SK-N-SH treated with all-trans-retinoic acid at 6 μM for 48 hours (cell line): ENCODE results near the gene DPT.

Experiments
- ATAC-seq: fragments of 200-7000 bp; cut with Tn5 transposase; 3 replicates; pipeline ENCODE4 v1.9.1; 2020; ENCODE audit warnings: mild to moderate bottlenecking, moderate library complexity
- ARNTL ChIP-seq: fragments of 450-650 bp; formaldehyde crosslinking; IDR thresholded peaks from 2 replicates; pipeline ENCODE4 v1.5.0; 2020; ENCODE audit warnings: low read depth, mild to moderate bottlenecking, moderate library complexity, borderline replicate concordance
- CREB5 ChIP-seq: fragments of 250-450 bp; sonication (Bioruptor Pico); IDR thresholded peaks from 2 replicates; pipeline ENCODE4 v1.5.1; 2020; ENCODE audit warnings: low read depth, mild to moderate bottlenecking, moderate library complexity
- CSDC2 ChIP-seq: fragments of 250-450 bp; sonication (Bioruptor Pico); IDR thresholded peaks from 2 replicates; pipeline ENCODE4 v1.5.0; 2020; ENCODE audit warnings: mild to moderate bottlenecking, moderate library complexity
- ESRRG ChIP-seq: fragments of 250-450 bp; sonication (Bioruptor Pico); IDR thresholded peaks from 2 replicates; pipeline ENCODE4 v1.6.1; 2021; ENCODE audit warnings: mild to moderate bottlenecking
- GLIS3 ChIP-seq: fragments of 250-450 bp; sonication (Bioruptor Pico); IDR thresholded peaks from 2 replicates; pipeline ENCODE4 v1.5.0; 2020; ENCODE audit warnings: mild to moderate bottlenecking, moderate library complexity
- OSR1 ChIP-seq: fragments of 250-450 bp; sonication (Bioruptor Pico); IDR thresholded peaks from 2 replicates; pipeline ENCODE4 v1.8.0; 2022; ENCODE audit warnings: moderate library complexity, mild to moderate bottlenecking, inconsistent platforms
- PPARA ChIP-seq: fragments of 250-450 bp; sonication (Bioruptor Pico); IDR thresholded peaks from 2 replicates; pipeline ENCODE4 v1.5.0; 2020; ENCODE audit warnings: mild to moderate bottlenecking, borderline replicate concordance
- RARB ChIP-seq: fragments of 250-450 bp; sonication (Bioruptor Pico); IDR thresholded peaks from 2 replicates; pipeline ENCODE4 v1.8.0; 2021; ENCODE audit warnings: mild to moderate bottlenecking, moderate library complexity
- TCF4 ChIP-seq: fragments of 250-450 bp; sonication (Bioruptor Pico); IDR thresholded peaks from 2 replicates; pipeline ENCODE4 v1.8.0; 2021; ENCODE audit warnings: mild to moderate bottlenecking, moderate library complexity, borderline replicate concordance
- TOX ChIP-seq: fragments of 250-450 bp; sonication (Bioruptor Pico); IDR thresholded peaks from 2 replicates; pipeline ENCODE4 v1.8.0; 2021; ENCODE audit warnings: mild to moderate bottlenecking, moderate library complexity, borderline replicate concordance
- TSHZ2 ChIP-seq: fragments of 250-450 bp; sonication (Bioruptor Pico); IDR thresholded peaks from 2 replicates; pipeline ENCODE4 v1.5.0; 2020; ENCODE audit warnings: mild to moderate bottlenecking, moderate library complexity
- ZC3H10 ChIP-seq: fragments of 250-450 bp; sonication (Bioruptor Pico); IDR thresholded peaks from 2 replicates; pipeline ENCODE4 v1.5.1; 2021; ENCODE audit warnings: mild to moderate bottlenecking, moderate library complexity
- ZFP3 ChIP-seq: fragments of 250-450 bp; sonication (Bioruptor Pico); IDR thresholded peaks from 2 replicates; pipeline ENCODE4 v1.5.0; 2020; ENCODE audit warnings: mild to moderate bottlenecking, moderate library complexity
- ZFP30 ChIP-seq: fragments of 450-650 bp; formaldehyde crosslinking; IDR thresholded peaks from 2 replicates; pipeline ENCODE4 v1.5.0; 2022; ENCODE audit warnings: mild to moderate bottlenecking, moderate library complexity
- ZNF565 ChIP-seq: fragments of 450-650 bp; formaldehyde crosslinking; conservative IDR thresholded peaks from 2 replicates; pipeline ENCODE4 v1.5.0; 2020; ENCODE audit warnings: low read depth, mild to moderate bottlenecking, moderate library complexity
- ZNF70 ChIP-seq: fragments of 450-650 bp; formaldehyde crosslinking; IDR thresholded peaks from 2 replicates; pipeline ENCODE4 v1.5.0; 2020; ENCODE audit warnings: mild to moderate bottlenecking, moderate library complexity
- TF ChIP-seq, protein P1 (sequence below): fragments of 250-450 bp; sonication (Bioruptor Pico); IDR thresholded peaks from 2 replicates; pipeline ENCODE4 v1.5.1; 2021; ENCODE audit warnings: mild to moderate bottlenecking, moderate library complexity
- TF ChIP-seq, protein P2 (sequence below): fragments of 250-450 bp; sonication (Bioruptor Pico); IDR thresholded peaks from 2 replicates; pipeline ENCODE4 v1.8.0; 2020; ENCODE audit warnings: mild to moderate bottlenecking, moderate library complexity, borderline replicate concordance
- TF ChIP-seq, protein P3 (sequence below): fragments of 250-450 bp; sonication (Bioruptor Pico); IDR thresholded peaks from 2 replicates; pipeline ENCODE4 v1.8.0; 2021; ENCODE audit warnings: low read depth, mild to moderate bottlenecking, moderate library complexity, borderline replicate concordance

Gene DPT

GRCh38 chr1:168673974-168674683 is 54.9 kb downstream of the DPT start:
- TF ChIP-seq ZNF565 (CRISPR knock-in tag) (no peak), OSR1 (CRISPR knock-in tag) (no peak), CSDC2 (CRISPR knock-in tag) (no peak), ZNF70 (CRISPR knock-in tag) (no peak), TSHZ2 (CRISPR knock-in tag) (no peak), ZFP3 (CRISPR knock-in tag) (no peak), PPARA (CRISPR knock-in tag) (no peak)
- TF ChIP-seq, protein P1, sequence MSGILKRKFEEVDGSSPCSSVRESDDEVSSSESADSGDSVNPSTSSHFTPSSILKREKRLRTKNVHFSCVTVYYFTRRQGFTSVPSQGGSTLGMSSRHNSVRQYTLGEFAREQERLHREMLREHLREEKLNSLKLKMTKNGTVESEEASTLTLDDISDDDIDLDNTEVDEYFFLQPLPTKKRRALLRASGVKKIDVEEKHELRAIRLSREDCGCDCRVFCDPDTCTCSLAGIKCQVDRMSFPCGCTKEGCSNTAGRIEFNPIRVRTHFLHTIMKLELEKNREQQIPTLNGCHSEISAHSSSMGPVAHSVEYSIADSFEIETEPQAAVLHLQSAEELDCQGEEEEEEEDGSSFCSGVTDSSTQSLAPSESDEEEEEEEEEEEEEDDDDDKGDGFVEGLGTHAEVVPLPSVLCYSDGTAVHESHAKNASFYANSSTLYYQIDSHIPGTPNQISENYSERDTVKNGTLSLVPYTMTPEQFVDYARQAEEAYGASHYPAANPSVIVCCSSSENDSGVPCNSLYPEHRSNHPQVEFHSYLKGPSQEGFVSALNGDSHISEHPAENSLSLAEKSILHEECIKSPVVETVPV (CRISPR knock-in tag), result no peak
- TF ChIP-seq, protein P2, sequence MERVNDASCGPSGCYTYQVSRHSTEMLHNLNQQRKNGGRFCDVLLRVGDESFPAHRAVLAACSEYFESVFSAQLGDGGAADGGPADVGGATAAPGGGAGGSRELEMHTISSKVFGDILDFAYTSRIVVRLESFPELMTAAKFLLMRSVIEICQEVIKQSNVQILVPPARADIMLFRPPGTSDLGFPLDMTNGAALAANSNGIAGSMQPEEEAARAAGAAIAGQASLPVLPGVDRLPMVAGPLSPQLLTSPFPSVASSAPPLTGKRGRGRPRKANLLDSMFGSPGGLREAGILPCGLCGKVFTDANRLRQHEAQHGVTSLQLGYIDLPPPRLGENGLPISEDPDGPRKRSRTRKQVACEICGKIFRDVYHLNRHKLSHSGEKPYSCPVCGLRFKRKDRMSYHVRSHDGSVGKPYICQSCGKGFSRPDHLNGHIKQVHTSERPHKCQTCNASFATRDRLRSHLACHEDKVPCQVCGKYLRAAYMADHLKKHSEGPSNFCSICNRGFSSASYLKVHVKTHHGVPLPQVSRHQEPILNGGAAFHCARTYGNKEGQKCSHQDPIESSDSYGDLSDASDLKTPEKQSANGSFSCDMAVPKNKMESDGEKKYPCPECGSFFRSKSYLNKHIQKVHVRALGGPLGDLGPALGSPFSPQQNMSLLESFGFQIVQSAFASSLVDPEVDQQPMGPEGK (CRISPR knock-in tag), result no peak
- ATAC-seq, result no peak

DNA sequence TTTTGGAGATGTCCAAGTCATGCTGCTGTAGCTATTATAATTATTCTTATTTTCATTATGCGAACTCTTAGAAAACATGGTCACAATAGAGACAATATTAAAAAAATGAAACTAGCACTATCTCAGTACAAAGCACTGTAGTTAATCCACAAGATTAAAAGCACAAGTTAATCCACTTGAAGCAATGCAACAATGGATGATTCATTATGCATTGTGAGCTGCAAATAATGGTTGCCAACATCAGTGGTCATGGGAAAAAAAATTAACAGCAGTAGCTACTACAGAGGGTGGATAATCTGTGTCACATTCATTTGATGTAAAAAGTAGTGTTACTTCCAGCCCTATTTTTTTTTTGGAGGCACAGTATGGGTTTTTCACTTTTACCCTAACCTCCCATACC is 56.7 kb downstream of the DPT start:
- no peak for TF ChIP-seq ZNF70 (CRISPR knock-in tag)
- no peak for TF ChIP-seq ZFP3 (CRISPR knock-in tag)
- TF ChIP-seq RARB, result no peak
- no peak for TF ChIP-seq CSDC2 (CRISPR knock-in tag)
- TF ChIP-seq ZC3H10, result no peak
- no peak for TF ChIP-seq ARNTL
- TF ChIP-seq OSR1 (CRISPR knock-in tag), result no peak
- TF ChIP-seq CREB5 (CRISPR knock-in tag), result no peak
- no peak for TF ChIP-seq TSHZ2 (CRISPR knock-in tag)
- no peak for ATAC-seq

GRCh38 chr1:168671782-168672181 is 57.2 kb downstream of the DPT start:
- ATAC-seq, result no peak
- no peak for TF ChIP-seq TCF4
- no peak for TF ChIP-seq GLIS3 (CRISPR knock-in tag)
- no peak for TF ChIP-seq ESRRG
- TF ChIP-seq ZNF70 (CRISPR knock-in tag), result no peak
- TF ChIP-seq, protein P3, sequence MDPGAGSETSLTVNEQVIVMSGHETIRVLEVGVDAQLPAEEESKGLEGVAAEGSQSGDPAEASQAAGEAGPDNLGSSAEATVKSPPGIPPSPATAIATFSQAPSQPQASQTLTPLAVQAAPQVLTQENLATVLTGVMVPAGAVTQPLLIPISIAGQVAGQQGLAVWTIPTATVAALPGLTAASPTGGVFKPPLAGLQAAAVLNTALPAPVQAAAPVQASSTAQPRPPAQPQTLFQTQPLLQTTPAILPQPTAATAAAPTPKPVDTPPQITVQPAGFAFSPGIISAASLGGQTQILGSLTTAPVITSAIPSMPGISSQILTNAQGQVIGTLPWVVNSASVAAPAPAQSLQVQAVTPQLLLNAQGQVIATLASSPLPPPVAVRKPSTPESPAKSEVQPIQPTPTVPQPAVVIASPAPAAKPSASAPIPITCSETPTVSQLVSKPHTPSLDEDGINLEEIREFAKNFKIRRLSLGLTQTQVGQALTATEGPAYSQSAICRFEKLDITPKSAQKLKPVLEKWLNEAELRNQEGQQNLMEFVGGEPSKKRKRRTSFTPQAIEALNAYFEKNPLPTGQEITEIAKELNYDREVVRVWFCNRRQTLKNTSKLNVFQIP (CRISPR knock-in tag), result no peak
- TF ChIP-seq CREB5 (CRISPR knock-in tag), result no peak
- TF ChIP-seq TOX (CRISPR knock-in tag), result no peak
- TF ChIP-seq, protein P2 (CRISPR knock-in tag), result no peak
- no peak for TF ChIP-seq ZFP30 (CRISPR knock-in tag)
